Activated CD4-positive, alpha-beta memory T cell treated with anti-CD3 and anti-CD28 coated beads, Interleukin-2, amount 10 ng/mL, durations not matched to agents 7 days and 5 days (primary cell): ENCODE measurements around the gene CYTH4. TPM values are rescaled to one million over a fixed set of nuclear protein-coding genes. Genes with fewer than 3 reads are reported as not detected.
"Not testable (repeated sequence)": the region's sequence is repeated elsewhere in the genome, so short reads cannot be mapped to it uniquely, and the experiment has no call there.

ENCODE experiments used
- CTCF ChIA-PET: fragments of 350-600 bp; sonication (Branson Sonifier 250); formaldehyde crosslinking; loops from one replicate; lab custom pipeline; 2021; ENCODE audit warnings: antibody characterized with exemption, inconsistent platforms; lab: Charles Lee
- POLR2A ChIA-PET: fragments of 350-600 bp; sonication (Branson Sonifier 250); formaldehyde crosslinking; loops from one replicate; lab custom pipeline; 2021; ENCODE audit warnings: antibody characterized with exemption; lab: Charles Lee
- DNase-seq: peaks from one replicate; pipeline ENCODE4 v3.0.0-alpha.2; 2020
- H3K27ac Mint-ChIP-seq: one replicate; pipeline ENCODE4 v1.8.0; 2021; ENCODE audit warnings: mild to moderate bottlenecking, mixed read lengths
- H3K27me3 Mint-ChIP-seq: one replicate; pipeline ENCODE4 v1.8.0; 2021; ENCODE audit warnings: mixed read lengths
- H3K36me3 Mint-ChIP-seq: one replicate; pipeline ENCODE4 v1.8.0; 2021; ENCODE audit warnings: low read depth, mixed read lengths
- H3K4me1 Mint-ChIP-seq: one replicate; pipeline ENCODE4 v1.8.0; 2021; ENCODE audit warnings: mixed read lengths
- H3K4me3 Mint-ChIP-seq: one replicate; pipeline ENCODE4 v1.8.0; 2021; ENCODE audit warnings: mild to moderate bottlenecking, mixed read lengths
- H3K9me3 Mint-ChIP-seq: one replicate; pipeline ENCODE4 v1.8.0; 2021; ENCODE audit warnings: mixed read lengths
- total RNA-seq, 2 experiments: library from RNA; stranded (reverse); gene quantifications; one replicate each; pipeline ENCODE4 v1.2.3, GENCODE V29; 2021

CYTH4 gene
- total RNA-seq, 2 experiments from 2014 or later: 114 to 126 TPM

DNA sequence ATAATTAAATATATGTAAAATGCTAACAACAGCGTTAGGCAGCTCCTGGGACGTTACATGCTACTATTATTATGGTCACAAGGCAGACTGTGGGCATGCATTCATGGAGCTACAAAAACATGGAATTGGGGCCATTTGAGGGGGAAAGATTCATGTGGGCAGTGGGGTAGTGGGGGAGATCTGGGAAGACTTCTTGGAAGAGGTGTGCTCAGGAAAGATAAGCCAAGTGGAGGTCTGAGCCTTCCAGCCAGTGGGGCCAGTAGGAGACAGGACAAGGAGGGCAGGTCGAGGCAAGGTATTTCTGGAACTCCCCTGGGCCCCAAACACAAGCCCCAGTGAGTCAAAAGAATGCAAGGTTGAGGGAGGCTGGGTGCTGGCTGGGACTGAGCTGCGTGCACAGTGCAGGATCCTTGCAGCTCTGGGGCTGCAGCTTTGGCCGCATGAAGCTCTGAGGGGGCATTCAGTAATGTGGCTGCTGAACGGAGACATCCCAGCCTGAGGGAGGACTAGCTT, 35.4 kb downstream of the CYTH4 start:
- Mint-ChIP-seq H3K4me1 (peaks cover 30% of the 10 kb centered on the region), H3K36me3 (peaks cover 16% of the 10 kb centered on the region), H3K9me3 (no peaks in the 10 kb centered on the region), H3K27me3 (peaks cover 18% of the 10 kb centered on the region), H3K27ac (no peak overlapping the region), H3K4me3 (no peak overlapping the region)
- DNase-seq: no peak
- POLR2A ChIA-PET: interaction anchor here (1.3 to 3.3 kb wide), 6 partner anchors 8 to 291 kb away, joined by 3 to 17 read pairs (median 6); no protein-coding TSS in a partner anchor
- CTCF ChIA-PET: interaction anchor here (0.7 to 4.5 kb wide), 9 partner anchors 35 to 274 kb away, joined by 3 to 53 read pairs (median 4); partner anchors contain the start of genes CYTH4, MFNG and RAC2

DNA sequence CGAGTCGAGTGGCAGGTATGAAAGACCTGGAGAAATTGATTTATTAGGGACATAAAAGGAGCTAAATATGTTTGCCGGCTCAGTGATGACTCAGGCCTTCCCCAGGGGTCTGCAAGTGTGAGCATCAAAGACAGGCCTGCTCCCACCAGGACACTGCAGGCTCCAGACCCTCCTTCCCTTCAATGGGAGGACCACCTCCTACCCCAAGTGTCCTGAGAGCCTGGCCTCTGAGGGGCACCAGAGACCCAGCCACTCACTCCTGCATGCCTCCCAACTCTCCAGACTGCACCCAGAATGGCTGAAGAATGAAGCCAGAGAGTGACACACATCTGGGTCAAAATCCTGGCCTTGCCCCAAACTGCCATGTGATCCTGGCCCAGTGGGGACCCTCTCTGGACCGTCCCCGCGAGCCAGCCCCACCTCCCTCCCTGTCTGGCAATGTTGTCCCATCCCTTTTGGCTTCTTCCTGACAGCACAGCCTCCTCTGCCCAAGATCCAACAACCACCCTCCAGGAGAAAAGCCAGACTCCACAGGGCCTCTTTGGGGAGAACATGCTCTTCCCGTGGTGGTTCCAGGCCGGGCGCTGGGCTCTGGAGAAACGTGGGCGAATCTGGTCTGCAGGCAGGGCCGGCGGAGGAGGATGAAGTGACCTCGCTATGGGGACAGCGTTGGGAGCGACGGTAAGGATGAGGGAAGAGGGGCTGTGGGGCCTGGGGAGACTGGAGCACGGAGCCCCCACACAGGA, 36.2 kb downstream of the CYTH4 start:
- H3K27me3 Mint-ChIP-seq: peaks cover 21% of the 10 kb centered on the region
- no peak overlapping the region for H3K27ac Mint-ChIP-seq
- DNase-seq: no peak
- H3K9me3 Mint-ChIP-seq: no peaks in the 10 kb centered on the region
- POLR2A ChIA-PET: interaction anchor here (1.5 to 3.3 kb wide), 3 partner anchors 9 to 140 kb away, joined by 4 to 17 read pairs (median 6); no protein-coding TSS in a partner anchor
- peaks cover 25% of the 10 kb centered on the region for H3K4me1 Mint-ChIP-seq
- CTCF ChIA-PET: interaction anchor here (0.7 to 4.5 kb wide), 7 partner anchors 36 to 274 kb away, joined by 3 to 53 read pairs (median 4); partner anchors contain the start of gene CYTH4
- peaks cover 9% of the 10 kb centered on the region for H3K36me3 Mint-ChIP-seq
- no peak overlapping the region for H3K4me3 Mint-ChIP-seq

DNA sequence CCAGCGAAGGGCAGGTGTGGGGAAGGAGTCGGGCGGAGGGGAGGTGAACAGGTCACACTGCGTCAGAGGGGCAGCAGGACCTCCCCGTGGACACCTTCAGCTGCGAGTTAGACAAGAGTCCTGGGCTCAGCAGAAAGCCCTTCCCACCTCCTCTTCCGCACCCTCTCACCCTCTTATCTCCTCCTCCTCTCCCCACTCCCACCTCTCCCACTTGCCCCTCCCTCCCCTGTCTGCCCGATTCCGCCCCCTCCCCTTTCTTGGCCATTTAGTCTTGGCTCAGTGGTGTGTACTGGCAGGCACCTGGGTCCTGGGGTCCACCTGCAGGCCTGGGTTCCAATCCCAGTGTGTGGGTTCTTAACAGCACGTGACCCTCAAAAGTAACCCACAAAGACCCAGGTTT, 37.2 kb downstream of the CYTH4 start:
- H3K36me3 Mint-ChIP-seq: peaks cover 2% of the 10 kb centered on the region
- ChIA-PET POLR2A (no interaction called here), CTCF (no interaction called here)
- peaks cover 16% of the 10 kb centered on the region for H3K4me1 Mint-ChIP-seq
- no peak overlapping the region for H3K4me3 Mint-ChIP-seq
- H3K27me3 Mint-ChIP-seq: peaks cover 30% of the 10 kb centered on the region
- H3K9me3 Mint-ChIP-seq: no peaks in the 10 kb centered on the region
- H3K27ac Mint-ChIP-seq: no peak overlapping the region
- no peak for DNase-seq

DNA sequence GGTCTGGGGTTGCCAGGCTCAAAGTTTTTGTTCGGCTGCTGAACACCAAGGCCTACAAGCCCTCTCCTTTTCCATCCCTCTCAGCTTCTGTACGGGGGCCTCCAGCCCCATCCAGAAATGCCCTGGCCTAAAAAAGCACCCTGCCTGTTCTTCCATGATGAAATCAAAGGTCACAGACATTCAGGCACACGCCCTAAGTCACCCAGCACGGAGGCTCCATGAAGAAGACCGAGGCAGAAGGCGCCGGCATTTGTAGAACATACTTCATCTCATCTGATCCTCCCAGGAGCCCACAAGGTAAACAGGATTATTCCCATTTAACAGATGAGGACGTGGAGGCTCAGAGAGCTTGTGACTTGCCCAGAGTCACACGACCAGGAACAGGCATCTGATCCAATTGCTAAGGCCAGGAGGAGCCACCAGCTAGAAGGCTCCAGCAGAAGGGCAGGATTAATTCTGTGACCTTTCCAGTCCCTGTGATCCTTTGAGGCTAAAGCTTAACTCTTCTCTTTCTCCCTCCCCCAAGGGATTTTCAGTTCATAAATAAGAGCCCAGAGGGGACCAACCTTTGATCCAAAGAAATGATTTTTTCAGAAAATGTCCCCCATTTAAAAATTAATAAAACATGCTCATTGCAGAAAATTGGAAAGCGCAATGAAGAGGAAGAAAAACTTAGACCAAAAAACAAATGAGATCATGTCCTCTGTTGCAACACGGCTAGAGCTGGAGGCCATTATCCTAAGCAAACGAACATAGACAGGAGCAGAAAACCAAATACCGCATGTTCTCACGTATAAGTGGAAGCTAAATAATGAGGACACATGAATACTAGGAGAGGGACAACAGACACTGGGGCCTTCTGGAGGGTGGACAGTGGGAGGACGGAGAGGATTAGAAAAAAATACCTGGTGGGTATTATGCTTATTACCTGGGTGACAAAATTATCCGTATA, 38.7 kb downstream of the CYTH4 start:
- Mint-ChIP-seq H3K9me3 (no peaks in the 10 kb centered on the region), H3K4me1 (peaks cover 6% of the 10 kb centered on the region), H3K27me3 (peaks cover 36% of the 10 kb centered on the region), H3K4me3 (no peak overlapping the region), H3K36me3 (no peaks in the 10 kb centered on the region), H3K27ac (no peak overlapping the region)
- DNase-seq: no peak
- POLR2A ChIA-PET: no interaction called here
- CTCF ChIA-PET: interaction anchor here (0.9 kb wide), 1 partner anchor 134 kb away, joined by 3 read pairs; no protein-coding TSS in a partner anchor

DNA sequence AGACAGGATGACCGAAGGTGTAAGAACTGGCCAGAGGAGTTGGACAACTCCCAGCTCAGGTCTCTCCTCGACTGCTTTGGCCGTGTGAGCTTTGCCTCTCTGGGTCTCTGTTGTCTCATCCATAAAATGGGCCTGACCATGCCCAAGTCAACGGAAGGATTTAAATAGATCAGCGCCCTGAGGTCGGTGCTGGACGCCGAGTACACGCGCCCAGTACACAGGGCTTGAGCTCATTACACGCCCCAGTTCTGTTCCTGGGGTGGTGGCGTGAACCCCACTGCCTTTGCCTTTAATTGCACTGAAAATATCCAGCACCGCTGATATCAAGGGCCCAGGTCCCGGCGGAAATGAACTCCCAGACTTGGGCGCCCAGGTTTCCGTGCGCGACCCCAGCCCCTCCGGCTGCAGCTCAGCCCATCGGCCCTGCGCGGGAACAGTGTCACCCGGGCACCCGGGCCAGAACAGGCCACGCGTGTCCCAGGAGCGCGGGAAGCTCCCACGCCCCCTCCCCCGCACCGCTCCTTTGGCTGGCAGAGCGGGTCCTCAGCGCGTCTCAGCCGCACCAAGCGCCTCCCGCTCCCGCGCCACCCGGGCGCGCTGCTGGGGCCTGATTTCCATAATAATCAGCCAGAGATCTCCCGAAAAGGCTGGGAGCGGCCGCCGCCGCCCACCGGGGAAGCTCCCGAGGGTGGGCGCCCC, 42.2 kb downstream of the CYTH4 start:
- Mint-ChIP-seq H3K27ac (no peak overlapping the region), H3K36me3 (no peaks in the 10 kb centered on the region), H3K27me3 (peaks cover 60% of the 10 kb centered on the region), H3K9me3 (no peaks in the 10 kb centered on the region), H3K4me3 (no peak overlapping the region), H3K4me1 (no peaks in the 10 kb centered on the region)
- ChIA-PET POLR2A (interaction anchor here (0.9 kb wide), 1 partner anchor 15 kb away, joined by 3 read pairs; no protein-coding TSS in a partner anchor), CTCF (interaction anchor here (0.8 to 1.1 kb wide), 2 partner anchors 133 to 148 kb away, joined by 3 to 4 read pairs; no protein-coding TSS in a partner anchor)
- DNase-seq: no peak

DNA sequence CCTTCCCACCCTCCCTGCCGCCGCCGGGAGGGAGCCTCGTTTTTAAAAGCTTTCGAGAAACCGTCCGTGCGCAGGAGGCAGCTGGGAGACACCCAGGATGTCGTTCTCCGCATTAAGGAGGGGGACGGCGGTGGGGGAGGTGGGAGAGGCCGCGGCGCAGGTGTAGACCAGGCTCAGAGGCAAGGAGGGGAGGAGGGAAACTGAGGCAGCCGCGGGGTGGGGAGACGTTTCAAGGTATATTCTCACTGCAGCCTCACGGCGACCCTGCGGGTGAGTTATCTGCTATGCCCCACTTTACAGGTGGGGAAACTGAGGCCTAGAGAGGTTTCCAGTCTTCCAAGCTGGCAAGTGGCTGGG, 42.7 kb downstream of the CYTH4 start:
- no peak overlapping the region for H3K4me3 Mint-ChIP-seq
- ChIA-PET POLR2A (interaction anchor here (0.9 kb wide), 1 partner anchor 15 kb away, joined by 3 read pairs; no protein-coding TSS in a partner anchor), CTCF (no interaction called here)
- no peak overlapping the region for H3K27ac Mint-ChIP-seq
- no peaks in the 10 kb centered on the region for H3K4me1 Mint-ChIP-seq
- H3K9me3 Mint-ChIP-seq: no peaks in the 10 kb centered on the region
- H3K36me3 Mint-ChIP-seq: no peaks in the 10 kb centered on the region
- peaks cover 61% of the 10 kb centered on the region for H3K27me3 Mint-ChIP-seq
- no peak for DNase-seq

DNA sequence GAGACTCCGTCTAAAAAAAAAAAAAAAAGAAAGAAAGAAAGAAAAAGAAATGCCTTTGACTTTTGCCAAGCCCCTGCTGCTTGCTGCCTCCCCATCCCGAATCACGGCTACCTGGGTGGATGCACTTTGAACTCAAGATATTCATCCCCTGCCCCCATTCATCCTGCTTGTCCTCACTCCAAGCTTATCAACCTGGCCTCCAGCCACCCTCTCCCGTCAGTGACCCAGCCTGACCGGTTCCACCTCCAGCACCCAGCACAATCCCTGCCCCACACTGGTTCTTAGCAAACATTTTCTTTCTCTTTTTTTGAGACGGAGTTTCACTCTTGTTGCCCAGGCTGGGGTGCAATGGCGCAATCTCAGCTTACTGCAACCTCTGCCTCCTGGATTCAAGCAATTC, 44.4 kb downstream of the CYTH4 start:
- ChIA-PET CTCF (no interaction called here), POLR2A (no interaction called here)
- no peak for DNase-seq
- Mint-ChIP-seq H3K4me1 (peaks cover 4% of the 10 kb centered on the region), H3K4me3 (no peak overlapping the region), H3K9me3 (no peaks in the 10 kb centered on the region), H3K27me3 (peaks cover 64% of the 10 kb centered on the region), H3K27ac (no peak overlapping the region), H3K36me3 (no peaks in the 10 kb centered on the region)

DNA sequence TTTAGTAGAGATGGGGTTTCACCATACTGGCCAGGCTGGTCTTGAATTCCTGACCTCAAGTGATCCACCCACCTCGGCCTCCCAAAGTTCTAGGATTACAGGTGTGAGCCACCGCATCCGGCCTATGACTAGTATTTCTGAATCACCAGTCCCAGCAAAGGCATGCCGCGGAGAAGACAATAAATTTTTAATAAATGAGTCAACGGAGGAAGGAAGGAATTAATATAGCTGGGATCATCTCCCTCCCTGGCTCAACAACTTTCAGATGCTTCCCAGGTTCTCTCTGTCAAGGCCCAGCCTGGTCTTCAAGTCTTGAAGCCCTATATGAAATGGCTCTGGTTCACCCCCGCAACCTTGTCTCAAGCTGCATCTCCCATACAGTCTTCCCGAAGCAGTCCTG, 45.7 kb downstream of the CYTH4 start:
- H3K27ac Mint-ChIP-seq: no peak overlapping the region
- H3K4me3 Mint-ChIP-seq: no peak overlapping the region
- ChIA-PET CTCF (no interaction called here), POLR2A (no interaction called here)
- peaks cover 4% of the 10 kb centered on the region for H3K4me1 Mint-ChIP-seq
- H3K9me3 Mint-ChIP-seq: no peaks in the 10 kb centered on the region
- no peaks in the 10 kb centered on the region for H3K36me3 Mint-ChIP-seq
- no peak for DNase-seq
- H3K27me3 Mint-ChIP-seq: peaks cover 66% of the 10 kb centered on the region

DNA sequence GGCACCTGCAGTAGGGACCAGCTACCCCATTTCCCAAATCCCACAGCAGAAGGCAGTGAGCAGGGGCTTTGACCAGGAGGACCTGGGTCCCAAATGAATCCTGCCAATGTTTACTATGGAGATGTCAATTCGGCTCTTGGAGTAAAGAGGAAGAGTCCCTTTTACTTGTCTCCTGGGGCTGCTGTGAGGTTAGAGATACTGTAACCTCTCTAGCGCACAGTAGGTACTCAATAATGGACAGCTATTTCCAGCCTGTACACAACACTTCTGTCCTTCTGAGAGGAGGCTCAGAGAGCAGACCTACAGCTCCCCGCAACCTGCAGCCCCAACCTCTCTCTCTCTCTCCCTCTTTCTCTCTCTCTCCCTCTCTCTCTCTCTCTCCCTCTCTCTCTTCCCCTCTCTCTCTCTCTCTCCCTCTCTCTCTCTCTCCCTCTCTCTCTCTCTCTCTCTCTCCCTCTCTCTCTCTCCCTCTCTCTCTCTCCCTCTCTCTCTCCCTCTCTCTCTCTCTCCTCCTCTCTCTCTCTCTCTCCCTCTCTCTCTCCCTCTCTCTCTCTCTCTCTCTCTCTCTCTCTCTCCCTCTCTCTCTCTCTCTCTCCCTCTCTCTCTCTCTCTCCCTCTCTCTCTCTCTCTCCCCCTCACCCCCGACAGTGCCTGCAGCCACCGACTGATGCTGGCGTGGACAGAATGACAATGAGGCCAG, 46.4 kb downstream of the CYTH4 start:
- POLR2A ChIA-PET, DNase-seq, CTCF ChIA-PET, H3K4me3 Mint-ChIP-seq, H3K4me1 Mint-ChIP-seq, H3K27ac Mint-ChIP-seq, H3K36me3 Mint-ChIP-seq, H3K9me3 Mint-ChIP-seq: not testable (repeated sequence)
- H3K27me3 Mint-ChIP-seq: peaks cover 66% of the 10 kb centered on the region

DNA sequence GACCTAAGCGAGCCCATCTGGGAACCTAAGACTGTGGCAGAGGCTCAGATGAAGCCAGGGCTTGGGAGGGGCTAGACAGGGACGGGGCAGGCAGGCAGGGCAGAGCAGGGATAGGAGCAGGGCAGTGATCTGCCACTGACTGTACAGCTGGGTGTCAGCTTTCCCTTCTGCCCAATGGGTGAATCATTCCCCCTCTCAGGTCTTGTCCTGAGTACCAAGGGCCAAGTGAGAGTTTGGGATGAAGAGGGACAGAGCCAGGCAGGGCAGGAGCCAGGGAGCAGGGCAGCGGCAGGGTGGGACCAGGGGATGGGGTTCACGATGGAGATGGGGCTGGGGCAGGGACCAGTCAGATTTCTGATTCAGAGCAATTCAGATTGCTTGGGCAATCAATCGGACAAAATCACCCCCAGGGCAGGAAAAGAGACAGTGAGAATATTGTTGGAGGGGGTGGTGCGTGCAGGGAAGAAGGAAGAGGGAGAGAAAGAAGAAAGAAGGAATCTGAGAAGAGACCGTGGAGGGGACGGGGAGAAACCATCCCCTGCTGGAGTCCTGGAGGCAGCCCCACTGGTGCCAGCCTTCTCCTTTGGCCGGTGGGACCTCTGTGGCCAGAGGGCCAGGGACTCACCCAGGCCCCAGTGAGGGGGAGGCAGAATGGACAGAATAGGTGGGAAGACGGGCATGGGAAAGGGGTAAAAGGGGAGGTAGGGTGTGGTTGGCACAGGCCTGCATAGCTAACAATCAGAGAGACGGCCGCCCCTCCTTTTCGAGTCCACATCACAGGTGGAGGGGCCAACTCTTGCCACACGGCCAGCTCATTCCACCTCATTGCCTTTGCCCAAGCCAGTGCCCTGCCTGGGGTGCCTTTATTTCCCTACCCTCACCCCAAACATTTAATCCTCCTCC, 47.2 kb downstream of the CYTH4 start:
- H3K27me3 Mint-ChIP-seq: peaks cover 65% of the 10 kb centered on the region
- CTCF ChIA-PET: interaction anchor here (0.6 to 1.2 kb wide), 3 partner anchors 13 to 69 kb away, joined by 3 read pairs; no protein-coding TSS in a partner anchor

More for the DNA sequence above, 47.2 kb downstream of the CYTH4 start:
- Mint-ChIP-seq H3K36me3 (no peaks in the 10 kb centered on the region), H3K27ac (no peak overlapping the region), H3K9me3 (no peaks in the 10 kb centered on the region), H3K4me1 (peaks cover 7% of the 10 kb centered on the region), H3K4me3 (no peak overlapping the region)
- POLR2A ChIA-PET: no interaction called here
- DNase-seq: no peak
